CD14-positive monocyte (primary cell): ENCODE results near the gene CEP20. TPM values are rescaled to one million over a fixed set of nuclear protein-coding genes. Genes with fewer than 3 reads are reported as not detected.
A peak's percentile ranks its signal among the peaks of the same experiment; 100 is the strongest.
"Not testable (repeated sequence)": the region's sequence is repeated elsewhere in the genome, so short reads cannot be mapped to it uniquely, and the experiment has no call there.

Source experiments
- DNase-seq, 3 donors: peaks; one replicate each; pipeline ENCODE4 v3.0.0-alpha.2; 2011 to 2022
- H2AFZ ChIP-seq: 2 replicates; pipeline ENCODE4 v1.6.0; 2012; ENCODE audit warnings: mild to moderate bottlenecking, low read depth, low read length, inconsistent platforms; ENCODE audit not compliant: insufficient read depth, poor library complexity, severe bottlenecking
- H3K27ac ChIP-seq, 2 donors: 1 replicate in 1 of 2; 2 replicates in 1 of 2; pipeline ENCODE4 v1.5.1; 2012 to 2013; ENCODE audit warnings: low read length in 2 of 2, control low read depth in 1 of 2, inconsistent platforms in 1 of 2, low read depth in 1 of 2, mild to moderate bottlenecking in 1 of 2
- H3K27me3 ChIP-seq, 2 donors: one replicate each; pipeline versions ENCODE4 v1.6.0 to v1.6.1; 2011 to 2013; ENCODE audit warnings: low read length in 2 of 2; ENCODE audit not compliant: control insufficient read depth in 2 of 2, insufficient read depth in 2 of 2
- H3K36me3 ChIP-seq, 2 donors: replicated peaks in 1 of 2; 1 replicate in 1 of 2; 2 replicates in 1 of 2; pipeline versions ENCODE4 v1.5.1 to v1.6.1; 2012 to 2013; ENCODE audit warnings: low read length in 2 of 2, control low read depth in 1 of 2, inconsistent platforms in 1 of 2, mild to moderate bottlenecking in 1 of 2; ENCODE audit not compliant: insufficient read depth in 2 of 2, control insufficient read depth in 1 of 2
- H3K4me1 ChIP-seq, 2 donors: 1 replicate in 1 of 2; 2 replicates in 1 of 2; pipeline versions ENCODE4 v1.5.1 to v1.6.1; 2012 to 2013; ENCODE audit warnings: low read length in 2 of 2, control low read depth in 1 of 2, inconsistent platforms in 1 of 2, mild to moderate bottlenecking in 1 of 2, moderate library complexity in 1 of 2; ENCODE audit not compliant: insufficient read depth in 2 of 2, control insufficient read depth in 1 of 2
- H3K4me2 ChIP-seq: replicated peaks from 2 replicates; pipeline ENCODE3; 2012; ENCODE audit warnings: low read length, moderate library complexity, mild to moderate bottlenecking; ENCODE audit not compliant: poor library complexity, severe bottlenecking; ENCODE audit errors: extremely low read depth
- H3K4me3 ChIP-seq, 3 experiments: fragments of 200-600 bp in 1 of 3; sonication (generic) in 1 of 3; replicated peaks in 1 of 3; 1 replicate in 2 of 3; 2 replicates in 1 of 3; pipeline ENCODE4 v1.5.1; 2011 to 2013; ENCODE audit warnings: low read length in 3 of 3, mild to moderate bottlenecking in 3 of 3, control low read depth in 2 of 3, low read depth in 2 of 3, inconsistent platforms in 1 of 3, moderate library complexity in 1 of 3
- H3K79me2 ChIP-seq: 2 replicates; pipeline ENCODE4 v1.6.0; 2012; ENCODE audit warnings: mild to moderate bottlenecking, control low read depth, inconsistent platforms, low read length, moderate library complexity; ENCODE audit not compliant: insufficient read depth
- H3K9ac ChIP-seq: 2 replicates; pipeline ENCODE4 v1.6.0; 2017; ENCODE audit warnings: low read length, mild to moderate bottlenecking; ENCODE audit not compliant: insufficient read depth, poor library complexity, severe bottlenecking
- H3K9me3 ChIP-seq, 2 donors: replicated peaks in 1 of 2; 1 replicate in 1 of 2; 2 replicates in 1 of 2; pipeline versions ENCODE4 v1.5.1 to v1.6.1; 2012 to 2013; ENCODE audit warnings: low read length in 2 of 2, control low read depth in 1 of 2; ENCODE audit not compliant: control insufficient read depth in 1 of 2, insufficient read depth in 1 of 2
- H4K20me1 ChIP-seq: 2 replicates; pipeline ENCODE4 v1.6.0; 2012; ENCODE audit warnings: mild to moderate bottlenecking, low read length, control low read depth, moderate library complexity; ENCODE audit not compliant: insufficient read depth
- H3K27ac Mint-ChIP-seq, 7 donors: one replicate each; pipeline ENCODE4 v1.8.0; 2020; ENCODE audit warnings: mild to moderate bottlenecking in 7 of 7, mixed read lengths in 7 of 7, moderate library complexity in 6 of 7, inconsistent platforms in 2 of 7
- H3K27me3 Mint-ChIP-seq, 3 donors: one replicate each; pipeline ENCODE4 v1.8.0; 2021 to 2022; ENCODE audit warnings: low read depth in 3 of 3, mild to moderate bottlenecking in 3 of 3, mixed read lengths in 3 of 3, moderate library complexity in 3 of 3, inconsistent platforms in 1 of 3
- H3K36me3 Mint-ChIP-seq, 2 donors: one replicate each; pipeline ENCODE4 v1.8.0; 2020; ENCODE audit warnings: mixed read lengths in 2 of 2, inconsistent platforms in 1 of 2, mild to moderate bottlenecking in 1 of 2
- H3K4me1 Mint-ChIP-seq: one replicate; pipeline ENCODE4 v1.8.0; 2020; ENCODE audit warnings: mild to moderate bottlenecking, mixed read lengths
- H3K4me3 Mint-ChIP-seq, 2 donors: one replicate each; pipeline ENCODE4 v1.8.0; 2020; ENCODE audit warnings: mild to moderate bottlenecking in 2 of 2, mixed read lengths in 2 of 2, moderate library complexity in 1 of 2
- H3K9me3 Mint-ChIP-seq, 7 donors: one replicate each; pipeline ENCODE4 v1.8.0; 2020 to 2022; ENCODE audit warnings: mixed read lengths in 7 of 7, mild to moderate bottlenecking in 6 of 7, moderate library complexity in 6 of 7, inconsistent platforms in 2 of 7
- CTCF ChIP-seq: fragments of 200-600 bp; IDR thresholded peaks from one replicate; pipeline ENCODE4 v1.8.0; 2022; ENCODE audit warnings: antibody characterized with exemption, mild to moderate bottlenecking
- WGBS: methylation state at CpG from one replicate; pipeline ENCODE4 v1.1.5; 2013; ENCODE audit warnings: missing lambda C conversion rate; ENCODE audit not compliant: insufficient coverage; 5-methylcytosine and 5-hydroxymethylcytosine counted together
- intact Hi-C, 2 donors: fragments of 100-400 bp; cut with micrococcal nuclease; formaldehyde crosslinking; loops; one replicate each; pipeline versions ENCODE4 v1.15.0 to v1.15.1; 2023
- polyA minus RNA-seq: library from RNA; depleted of rRNA, polyadenylated mRNA; stranded (reverse); fragments of >200 nt; gene quantifications from 2 replicates; pipeline ENCODE4 v1.2.3, GENCODE V29; 2012
- polyA plus RNA-seq, 3 donors: library from polyadenylated mRNA; depleted of rRNA in 1 of 3; unstranded in 2 of 3; stranded (reverse) in 1 of 3; fragments of 300-500 nt in 2 of 3; fragments of >200 nt in 1 of 3; fragmentation: Illumina TruSeq in 2 of 3; gene quantifications; 1 replicate in 2 of 3; 2 replicates in 1 of 3; pipeline ENCODE4 v1.2.3, GENCODE V29; 2012 to 2021
- total RNA-seq, 12 experiments: library from RNA in 1 of 12; stranded (reverse) in 1 of 12; fragments of 120-200 nt in 1 of 12; gene quantifications; one replicate each; pipeline ENCODE4 v1.2.4 and lab custom pipeline; 2013 to 2026; ENCODE audit warnings: mixed read lengths in 6 of 12, inconsistent platforms in 1 of 12

Gene CEP20
- 27.0 TPM for total RNA-seq (2013)
- polyA plus RNA-seq (10 to 100 TPM; 11.6 to 27.3 (median 24.7) TPM), polyA minus RNA-seq (6.2 and 10.4 TPM in 2 replicates), total RNA-seq (lab: John Stamatoyannopoulos, UW) (6.5 to 27.7 (median 22.0) reads per million in 11 experiments)

GRCh38 chr16:15888072-15888976 lies at the start of gene CEP20:
TSS of gene CEP20 (minus strand) at chr16:15888603. CDS start at chr16:15888585, 18 bp downstream.
- peak within 1 kb of the TSS; percentile 100 for H3K4me3 Mint-ChIP-seq
- H3K27me3 Mint-ChIP-seq, result peaks cover 0 to 2% (median 0%) of the 10 kb centered on the region in 3 donors
- intact Hi-C loops, result loop anchor here in 1 of 2 donors (5.0 to 10.0 kb wide), 3 partner anchors 64 to 1254 kb away; partner anchors contain the start of genes BFAR, MARF1 and PARN
- H3K36me3 Mint-ChIP-seq, result peaks cover 3 to 8% of the 10 kb centered on the region in 2 donors
- H3K9me3 Mint-ChIP-seq, result peaks cover 0 to 3% (median 0%) of the 10 kb centered on the region in 7 donors
- DNase-seq, result peak; percentile 99 to 100 (median 99)
- WGBS, result 0% methylated on average over 30 of the region's 41 CpGs
- H3K27ac Mint-ChIP-seq, result peak within 1 kb of the TSS; percentile 98 to 100 (median 98)
- peak within 1 kb of the TSS; percentile 58 to 95 (median 68) for H3K4me3 ChIP-seq
- no peaks in the 10 kb centered on the region for H3K27me3 ChIP-seq
- peaks cover 7 to 8% of the 10 kb centered on the region in 2 donors for H3K36me3 ChIP-seq
- no peak for TF ChIP-seq CTCF
- H3K4me2 ChIP-seq, result peak within 1 kb of the TSS; percentile 80
- H3K9me3 ChIP-seq, result no peaks in the 10 kb centered on the region
- peaks cover 30% of the 10 kb centered on the region for H3K4me1 Mint-ChIP-seq
- H3K27ac ChIP-seq, result peak within 1 kb of the TSS; percentile 76 to 91
- peak within 1 kb of the TSS; percentile 90 for H2AFZ ChIP-seq
- H3K79me2 ChIP-seq, result peaks cover 51% of the 10 kb centered on the region
- no peaks in the 10 kb centered on the region for H4K20me1 ChIP-seq
- H3K9ac ChIP-seq, result peak within 1 kb of the TSS; percentile 90
- H3K4me1 ChIP-seq, result peaks cover 14 to 21% of the 10 kb centered on the region in 2 donors

GRCh38 chr16:15936809-15937208 lies 48.4 kb upstream of the CEP20 start:
- Histone ChIP-seq H3K27ac (peak overlapping the region; percentile 65 to 78), H3K4me1 (peaks cover 35 to 39% of the 10 kb centered on the region in 2 donors), H3K4me2 (peak overlapping the region; percentile 19), H2AFZ (peak overlapping the region; percentile 64), H3K4me3 (peak overlapping the region in 1 of 3 experiments; percentile 31)
- H3K27me3 Mint-ChIP-seq, H3K9me3 ChIP-seq, H3K9me3 Mint-ChIP-seq, H3K27me3 ChIP-seq, H3K9ac ChIP-seq, H3K79me2 ChIP-seq, H3K36me3 Mint-ChIP-seq, H3K36me3 ChIP-seq, intact Hi-C loops, H4K20me1 ChIP-seq: not testable (repeated sequence)
- DNase-seq, result peak; percentile 70 to 78 (median 72)
- Mint-ChIP-seq H3K27ac (peak overlapping the region; percentile 78 to 91 (median 89)), H3K4me1 (peaks cover 36% of the 10 kb centered on the region), H3K4me3 (peak overlapping the region; percentile 41 to 53)
- WGBS, result no CpG with 5 or more reads among the region's 6 CpGs
